Measurements from ENCODE around the gene APOL3.
"Not testable (repeated sequence)": the region's sequence is repeated elsewhere in the genome, so short reads cannot be mapped to it uniquely, and the experiment has no call there.

Gene APOL3

GRCh38 chr22:36164621-36165020 is 4.1 kb upstream of the APOL3 start:
- no peak overlapping the region for H3K4me3 ChIP-seq (ENCODE audit: low read depth, low read length)
- TF ChIP-seq CTCF (IDR thresholded peaks at IDR 0.05; ENCODE audit: insufficient read depth, low read length, missing control alignments): no peak
- CTCF ChIA-PET: interaction anchor here (1.2 to 11.6 kb wide), 7 partner anchors 9 to 322 kb away, joined by 3 to 125 read pairs (median 5); no protein-coding TSS in a partner anchor
- POLR2A ChIA-PET: no interaction called here
- no peak for DNase-seq (ENCODE audit: low read depth, low spot score)

- ChIA-PET CTCF (interaction anchor here (1.1 to 11.6 kb wide), 8 partner anchors 9 to 115 kb away, joined by 3 to 125 read pairs (median 6); no protein-coding TSS in a partner anchor), POLR2A (no interaction called here)
- DNase-seq (ENCODE audit: low read depth, low spot score): no peak
- TF ChIP-seq CTCF (IDR thresholded peaks at IDR 0.05; ENCODE audit: insufficient read depth, low read length, missing control alignments): no peak
- no peak overlapping the region for H3K4me3 ChIP-seq (ENCODE audit: low read depth, low read length)
Measured at GRCh38 chr22:36163497-36163896, 2.9 kb upstream of the APOL3 start.

- POLR2A ChIA-PET: no interaction called here
- TF ChIP-seq CTCF (IDR thresholded peaks at IDR 0.05; ENCODE audit: insufficient read depth, low read length, missing control alignments): no peak
- H3K4me3 ChIP-seq (ENCODE audit: low read depth, low read length): no peak overlapping the region
- no peak for DNase-seq (ENCODE audit: low read depth, low spot score)
- CTCF ChIA-PET: interaction anchor here (1.0 to 11.6 kb wide), 6 partner anchors 10 to 116 kb away, joined by 4 to 125 read pairs (median 6); no protein-coding TSS in a partner anchor
Measured at GRCh38 chr22:36162127-36163034, 1.8 kb upstream of the APOL3 start.

- POLR2A ChIA-PET; DNase-seq (ENCODE audit: low read depth, low spot score); H3K4me3 ChIP-seq (ENCODE audit: low read depth, low read length): not testable (repeated sequence)
- CTCF ChIA-PET: interaction anchor here (1.0 to 11.6 kb wide), 3 partner anchors 10 to 19 kb away, joined by 4 to 125 read pairs (median 18); no protein-coding TSS in a partner anchor
Measured at GRCh38 chr22:36161793-36162126, 1.2 kb upstream of the APOL3 start.

- H3K4me3 ChIP-seq (ENCODE audit: low read depth, low read length): peak overlapping the region; percentile 49
- DNase-seq (ENCODE audit: low read depth, low spot score): no peak
- no peak for TF ChIP-seq CTCF (IDR thresholded peaks at IDR 0.05; ENCODE audit: insufficient read depth, low read length, missing control alignments)
- ChIA-PET POLR2A (interaction anchor here (1.4 kb wide), 1 partner anchor 350 kb away, joined by 3 read pairs; the partner anchor contains the start of gene FOXRED2), CTCF (interaction anchor here (0.8 to 11.6 kb wide), 7 partner anchors 9 to 330 kb away, joined by 3 to 125 read pairs (median 4); no protein-coding TSS in a partner anchor)
Measured at GRCh38 chr22:36156515-36157419, 3.8 kb downstream of the APOL3 start.

- peak overlapping the region; percentile 49 for H3K4me3 ChIP-seq (ENCODE audit: low read depth, low read length)
- ChIA-PET CTCF (interaction anchor here (0.8 to 11.6 kb wide), 7 partner anchors 9 to 331 kb away, joined by 3 to 125 read pairs (median 5); no protein-coding TSS in a partner anchor), POLR2A (interaction anchor here (0.6 to 1.4 kb wide), 3 partner anchors 19 to 351 kb away, joined by 3 to 4 read pairs (median 3); partner anchors contain the start of gene FOXRED2)
- DNase-seq (ENCODE audit: low read depth, low spot score): no peak
- no peak for TF ChIP-seq CTCF (IDR thresholded peaks at IDR 0.05; ENCODE audit: insufficient read depth, low read length, missing control alignments)
Measured at GRCh38 chr22:36156119-36156514, 4.4 kb downstream of the APOL3 start.

Data from AG04449 (cell line).